ENCODE results near the gene GRK5. TPM values are rescaled to one million over a fixed set of nuclear protein-coding genes. Genes with fewer than 3 reads are reported as not detected.
"Not testable (repeated sequence)": the region's sequence is repeated elsewhere in the genome, so short reads cannot be mapped to it uniquely, and the experiment has no call there.

The GRK5 gene
- total and polyA plus RNA-seq, 8 donors, result 10.9 to 95.9 (median 34.0) TPM

- TF ChIP-seq POLR2AphosphoS5 (IDR thresholded peaks at IDR 0.05) (no peak), EP300 (IDR thresholded peaks at IDR 0.05) (no peak), POLR2A (IDR thresholded peaks at IDR 0.05) (no peak), CTCF (IDR thresholded peaks at IDR 0.05) (no peak)
- H3K9me3 ChIP-seq, result no peaks in the 10 kb centered on the region
- DNase-seq, result no peak
- H3K27me3 ChIP-seq, result no peaks in the 10 kb centered on the region
- H3K4me1 ChIP-seq, result peaks cover 0 to 10% (median 3%) of the 10 kb centered on the region in 4 donors
- peaks cover 50 to 95% (median 87%) of the 10 kb centered on the region in 4 donors for H3K36me3 ChIP-seq
- WGBS, 5 donors, result 74 to 98% (median 97%) methylated on average over 8 of the region's 8 CpGs
- H3K27ac ChIP-seq, result no peak overlapping the region
- no peak overlapping the region for H3K4me3 ChIP-seq
- intact Hi-C loops (cut with DNase I; ENCODE audit: low total_unique reads), result no loop called here
These were observed 220.0 kb downstream of the GRK5 start for GRCh38 chr10:119427263-119427864.

- Histone ChIP-seq H3K4me3 (no peak overlapping the region), H3K4me1 (no peaks in the 10 kb centered on the region), H3K36me3 (peaks cover 52 to 99% (median 91%) of the 10 kb centered on the region in 4 donors), H3K27ac (no peak overlapping the region), H3K27me3 (no peaks in the 10 kb centered on the region), H3K9me3 (no peaks in the 10 kb centered on the region)
- TF ChIP-seq CTCF (IDR thresholded peaks at IDR 0.05) (no peak), POLR2AphosphoS5 (IDR thresholded peaks at IDR 0.05) (no peak), POLR2A (IDR thresholded peaks at IDR 0.05) (no peak), EP300 (IDR thresholded peaks at IDR 0.05) (no peak)
- DNase-seq, result no peak
- WGBS, 5 donors, result 79 to 84% (median 82%) methylated on average over 14 of the region's 14 CpGs
- intact Hi-C loops (cut with DNase I; ENCODE audit: low total_unique reads), result no loop called here
These were observed 221.4 kb downstream of the GRK5 start for GRCh38 chr10:119428789-119429188.

- 74 to 84% (median 80%) methylated on average over 8 of the region's 8 CpGs for WGBS, 5 donors
- Histone ChIP-seq H3K27me3 (no peaks in the 10 kb centered on the region), H3K27ac (no peak overlapping the region), H3K9me3 (no peaks in the 10 kb centered on the region), H3K4me3 (no peak overlapping the region), H3K4me1 (no peaks in the 10 kb centered on the region), H3K36me3 (peaks cover 52 to 99% (median 96%) of the 10 kb centered on the region in 4 donors)
- TF ChIP-seq POLR2AphosphoS5 (IDR thresholded peaks at IDR 0.05) (no peak), POLR2A (IDR thresholded peaks at IDR 0.05) (no peak)
- intact Hi-C loops (cut with DNase I; ENCODE audit: low total_unique reads), result no loop called here
- DNase-seq, result no peak
These were observed 222.4 kb downstream of the GRK5 start for GRCh38 chr10:119429771-119430170.

- WGBS, 5 donors, result 84 to 94% (median 87%) methylated on average over 16 to 22 of the region's 22 CpGs
- TF ChIP-seq EP300 (IDR thresholded peaks at IDR 0.05), result no peak
- no peak for TF ChIP-seq POLR2A (IDR thresholded peaks at IDR 0.05)
- TF ChIP-seq POLR2AphosphoS5 (IDR thresholded peaks at IDR 0.05), result no peak
- H3K4me3 ChIP-seq, result no peak overlapping the region
- H3K4me1 ChIP-seq, result peaks cover 0 to 3% (median 0%) of the 10 kb centered on the region in 4 donors
- no peaks in the 10 kb centered on the region for H3K27me3 ChIP-seq
- intact Hi-C loops (cut with DNase I; ENCODE audit: low total_unique reads), result no loop called here
- H3K9me3 ChIP-seq, result no peaks in the 10 kb centered on the region
- H3K27ac ChIP-seq, result no peak overlapping the region
- H3K36me3 ChIP-seq, result peaks cover 49 to 99% (median 95%) of the 10 kb centered on the region in 4 donors
- DNase-seq, result no peak
These were observed 223.8 kb downstream of the GRK5 start for GRCh38 chr10:119431034-119431772.

- DNase-seq, result no peak
- Histone ChIP-seq H3K27ac (no peak overlapping the region), H3K4me3 (no peak overlapping the region), H3K4me1 (peaks cover 0 to 3% (median 0%) of the 10 kb centered on the region in 4 donors), H3K36me3 (peaks cover 43 to 99% (median 95%) of the 10 kb centered on the region in 4 donors), H3K9me3 (no peaks in the 10 kb centered on the region), H3K27me3 (no peaks in the 10 kb centered on the region)
- TF ChIP-seq POLR2AphosphoS5 (IDR thresholded peaks at IDR 0.05) (no peak), CTCF (IDR thresholded peaks at IDR 0.05) (no peak), EP300 (IDR thresholded peaks at IDR 0.05) (no peak), POLR2A (IDR thresholded peaks at IDR 0.05) (no peak)
- intact Hi-C loops (cut with DNase I; ENCODE audit: low total_unique reads), result no loop called here
- WGBS, 5 donors, result 94 to 100% (median 100%) methylated on average over 1 to 3 of the region's 3 CpGs
These were observed 224.4 kb downstream of the GRK5 start for GRCh38 chr10:119431773-119432135.

GRCh38 chr10:119434942-119435341 lies 227.6 kb downstream of the GRK5 start:
- 96 to 100% (median 98%) methylated on average over 4 to 5 of the region's 5 CpGs for WGBS, 5 donors
- H3K9me3 ChIP-seq; H3K27me3 ChIP-seq; H3K4me1 ChIP-seq; DNase-seq; H3K4me3 ChIP-seq; H3K27ac ChIP-seq; intact Hi-C loops (cut with DNase I; ENCODE audit: low total_unique reads): not testable (repeated sequence)
- H3K36me3 ChIP-seq, result peaks cover 15 to 99% (median 94%) of the 10 kb centered on the region in 4 donors
